Stimulated activated CD8-positive, alpha-beta memory T cell treated with anti-CD3 and anti-CD28 coated beads, Interleukin-2, amount 100 ng/mL, for 1 hour (primary cell): ENCODE results near the gene UBQLN3.

Source experiments
- DNase-seq, 2 donors: peaks; one replicate each; pipeline ENCODE4 v3.0.0-alpha.2; 2020; ENCODE audit warnings: low read depth in 2 of 2

The UBQLN3 gene

GRCh38 chr11:5509803-5510202 is at the start of gene UBQLN3:
Gene UBQLN3, minus strand, starts transcription at chr11:5509957. Its CDS starts 399 bp downstream, at chr11:5509558.
- DNase-seq = no peak

- DNase-seq = no peak
These were observed 48.0 kb upstream of the UBQLN3 start for GRCh38 chr11:5557751-5558150.

GRCh38 chr11:5556596-5557188 is 46.9 kb upstream of the UBQLN3 start:
- no peak for DNase-seq

- DNase-seq = no peak
These were observed 43.6 kb upstream of the UBQLN3 start for GRCh38 chr11:5553343-5553742.

- DNase-seq = no peak
These were observed 40.8 kb upstream of the UBQLN3 start for GRCh38 chr11:5550440-5551095.

GRCh38 chr11:5548440-5548839 is 38.7 kb upstream of the UBQLN3 start, which contains the start of gene OR52H1:
Gene OR52H1, minus strand, starts transcription at chr11:5548540. Its CDS starts 3,035 bp downstream, at chr11:5545505.
- DNase-seq = no peak

GRCh38 chr11:5547982-5548381 is 38.2 kb upstream of the UBQLN3 start:
- DNase-seq = no peak

GRCh38 chr11:5546457-5546856 is 36.7 kb upstream of the UBQLN3 start:
- no peak for DNase-seq

GRCh38 chr11:5541427-5541826 is 31.7 kb upstream of the UBQLN3 start:
- no peak for DNase-seq

- DNase-seq = no peak
These were observed 26.7 kb upstream of the UBQLN3 start for GRCh38 chr11:5536482-5536881.

- DNase-seq = no peak
These were observed 24.3 kb upstream of the UBQLN3 start for GRCh38 chr11:5534046-5534445.

- no peak for DNase-seq
These were observed 21.5 kb upstream of the UBQLN3 start for GRCh38 chr11:5531053-5531831.

GRCh38 chr11:5528495-5528894 is 18.7 kb upstream of the UBQLN3 start:
- DNase-seq = no peak

GRCh38 chr11:5527716-5528115 is 18.0 kb upstream of the UBQLN3 start:
- no peak for DNase-seq

GRCh38 chr11:5524756-5525155 is 15.0 kb upstream of the UBQLN3 start:
- DNase-seq = no peak

GRCh38 chr11:5522308-5522707 is 12.6 kb upstream of the UBQLN3 start:
- DNase-seq = no peak

- DNase-seq = no peak
These were observed 11.8 kb upstream of the UBQLN3 start for GRCh38 chr11:5521540-5521939.

GRCh38 chr11:5516599-5516998 is 6.8 kb upstream of the UBQLN3 start, which contains the start of gene UBQLNL:
Gene UBQLNL, minus strand, starts transcription at chr11:5516699. Its CDS starts 258 bp downstream, at chr11:5516441.
- DNase-seq = no peak

GRCh38 chr11:5514841-5515240 is 5.1 kb upstream of the UBQLN3 start:
- DNase-seq = no peak

GRCh38 chr11:5508605-5509004 is 1.2 kb downstream of the UBQLN3 start:
- DNase-seq = no peak

- no peak for DNase-seq
These were observed 1.8 kb downstream of the UBQLN3 start for GRCh38 chr11:5507933-5508305.

GRCh38 chr11:5507177-5507932 is 2.4 kb downstream of the UBQLN3 start:
- DNase-seq = no peak
